CD4-positive, alpha-beta T cell treated with Interleukin-21 for 1 hour (primary cell): ENCODE measurements around the gene ZNF624.

ENCODE experiments used
- DNase-seq: peaks from one replicate; pipeline ENCODE4 v3.0.0-alpha.2; 2020

ZNF624 gene

GRCh38 chr17:16589097-16589969 is 64.3 kb downstream of the ZNF624 start:
- DNase-seq = peak; percentile 92

- no peak for DNase-seq
Measured at GRCh38 chr17:16585796-16586195, 67.9 kb downstream of the ZNF624 start.

DNA sequence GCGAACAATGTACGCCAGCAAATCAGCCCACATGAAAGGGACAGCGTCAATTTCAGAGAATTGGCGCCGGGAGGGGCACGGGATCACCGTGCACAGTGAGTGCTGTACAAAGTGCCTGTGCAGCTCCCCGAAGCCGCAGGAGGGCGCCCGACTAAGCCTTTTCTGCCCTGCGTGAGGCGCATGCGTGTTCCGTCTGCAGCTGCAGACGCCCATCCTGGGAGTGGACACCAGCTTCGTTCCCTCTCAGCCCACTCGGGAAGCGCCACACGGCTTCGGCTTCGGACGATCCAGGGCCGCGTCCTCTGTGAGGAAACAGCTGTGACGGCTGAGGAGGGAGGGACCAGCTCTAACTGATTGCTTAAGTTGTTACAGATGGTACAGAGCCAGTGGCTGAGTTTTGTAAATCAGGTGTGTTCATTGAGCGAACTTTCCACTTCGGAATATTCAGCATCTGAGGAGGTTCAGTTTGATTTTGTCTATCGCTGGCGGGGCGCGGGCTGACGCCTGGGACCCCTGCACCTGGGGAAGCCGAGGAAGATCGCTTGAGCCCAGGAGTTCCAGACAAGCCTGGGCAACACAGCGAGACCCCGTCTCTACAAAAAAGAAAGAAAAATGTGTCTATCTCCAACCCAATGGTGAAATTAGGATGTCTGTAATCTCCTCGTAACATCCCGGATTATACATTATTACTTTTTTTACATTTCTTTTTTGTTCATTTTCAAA is 69.2 kb downstream of the ZNF624 start:
- DNase-seq = peak; percentile 93

DNA sequence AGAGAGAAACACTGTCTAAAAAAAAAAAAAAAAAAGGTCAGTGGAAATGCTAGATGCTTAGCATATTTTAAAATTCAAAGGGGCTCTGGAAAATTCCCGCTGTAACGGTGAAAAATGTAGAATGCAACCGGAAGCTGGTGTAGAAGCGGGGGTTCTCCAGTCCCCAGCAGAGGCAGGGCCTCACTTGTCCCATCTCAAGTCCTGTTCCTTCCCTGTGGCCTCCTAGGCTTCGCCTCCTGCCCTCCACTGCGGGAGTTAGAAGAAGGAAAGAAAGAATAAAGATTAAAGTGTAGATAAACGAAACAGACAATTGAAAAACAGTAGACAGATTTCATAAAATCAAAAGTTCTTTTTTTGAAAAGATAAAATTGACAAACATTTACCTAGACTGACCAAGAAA is 69.9 kb downstream of the ZNF624 start:
- DNase-seq = no peak

GRCh38 chr17:16573466-16573865 is 80.2 kb downstream of the ZNF624 start:
- no peak for DNase-seq
